ENCODE results near the gene STYK1. TPM values are rescaled to one million over a fixed set of nuclear protein-coding genes. Genes with fewer than 3 reads are reported as not detected.
A peak's percentile ranks its signal among the peaks of the same experiment; 100 is the strongest.

STYK1 gene
- total RNA-seq, 4 donors from 2014 or later: 0.50 to 1.2 TPM; not detected in 2

DNA sequence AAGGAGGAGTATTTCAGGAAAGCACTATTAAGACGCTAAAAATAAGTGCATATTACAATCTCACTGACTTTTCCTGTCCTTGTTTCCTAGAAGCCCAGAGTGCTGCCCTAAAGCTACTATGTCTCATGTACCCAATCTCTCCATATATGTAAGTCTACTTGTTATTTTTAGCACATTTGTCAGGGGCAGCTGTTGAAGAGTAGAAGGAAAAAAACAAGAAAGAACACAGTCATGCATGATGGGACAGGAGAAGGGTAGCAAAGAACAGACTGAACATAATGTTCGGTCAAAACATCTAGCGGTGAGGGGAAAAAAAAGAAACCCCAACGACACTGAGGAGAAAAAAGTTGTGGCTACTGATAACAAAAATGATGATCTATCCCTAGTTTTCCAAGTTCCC lies 35.0 kb upstream of the STYK1 start:
- intact Hi-C loops (cut with DNase I): no loop called here
- no peak for TF ChIP-seq EP300 (IDR thresholded peaks at IDR 0.05)
- Histone ChIP-seq H3K27ac (replicated peaks in 1 of 4) (no peak overlapping the region), H3K9me3 (no peaks in the 10 kb centered on the region), H3K27me3 (no peaks in the 10 kb centered on the region), H3K36me3 (peaks cover 33 to 99% (median 77%) of the 10 kb centered on the region in 4 donors), H3K4me1 (peaks cover 20 to 39% (median 29%) of the 10 kb centered on the region in 4 donors), H3K4me3 (no peak overlapping the region)
- WGBS: 84% methylated on average over 4 of the region's 4 CpGs
- no peak for DNase-seq (ENCODE audit: extremely low spot score)

DNA sequence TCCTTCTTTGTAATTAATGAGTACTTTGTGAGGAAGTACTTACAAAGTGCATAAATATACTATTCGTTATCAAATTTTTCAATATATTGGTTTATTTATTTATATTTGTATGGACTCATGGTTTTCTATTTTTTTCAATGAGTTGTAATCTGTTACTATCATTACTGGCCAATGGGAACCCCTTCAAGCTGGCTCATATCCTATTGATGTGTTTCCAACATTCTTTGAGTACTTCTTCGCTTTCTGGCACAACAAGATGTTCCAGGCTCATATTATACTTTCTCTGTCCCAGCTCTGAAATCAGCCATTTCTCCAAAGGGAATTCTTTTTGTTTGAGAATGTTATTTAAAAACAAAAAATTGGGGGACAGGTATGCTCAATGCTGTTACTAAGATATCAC lies 31.8 kb upstream of the STYK1 start:
- WGBS: 22% methylated on average over 2 of the region's 2 CpGs
- intact Hi-C loops (cut with DNase I): no loop called here
- no peaks in the 10 kb centered on the region for H3K27me3 ChIP-seq
- peaks cover 20 to 38% (median 28%) of the 10 kb centered on the region in 4 donors for H3K4me1 ChIP-seq
- H3K27ac ChIP-seq (replicated peaks in 1 of 4): peak overlapping the region; percentile 56 to 72 (median 61)
- H3K9me3 ChIP-seq: no peaks in the 10 kb centered on the region
- H3K4me3 ChIP-seq: no peak overlapping the region
- peaks cover 40 to 99% (median 77%) of the 10 kb centered on the region in 4 donors for H3K36me3 ChIP-seq
- no peak for DNase-seq (ENCODE audit: extremely low spot score)
- TF ChIP-seq EP300 (IDR thresholded peaks at IDR 0.05) (no peak), POLR2AphosphoS5 (IDR thresholded peaks at IDR 0.05) (peak in 1 of 2 donors; percentile 22)

GRCh38 chr12:10701843-10702242 lies 28.0 kb upstream of the STYK1 start:
- Histone ChIP-seq H3K27ac (replicated peaks in 1 of 4) (no peak overlapping the region), H3K4me3 (no peak overlapping the region), H3K27me3 (no peaks in the 10 kb centered on the region), H3K9me3 (no peaks in the 10 kb centered on the region), H3K4me1 (peaks cover 16 to 20% (median 20%) of the 10 kb centered on the region in 4 donors), H3K36me3 (peaks cover 54 to 98% (median 75%) of the 10 kb centered on the region in 4 donors)
- intact Hi-C loops (cut with DNase I): no loop called here
- WGBS: 87% methylated on average over 14 of the region's 14 CpGs
- DNase-seq (ENCODE audit: extremely low spot score): no peak
- TF ChIP-seq POLR2A (IDR thresholded peaks at IDR 0.05; ENCODE audit: low read depth): no peak
- TF ChIP-seq POLR2AphosphoS5 (IDR thresholded peaks at IDR 0.05): no peak
- TF ChIP-seq CTCF (IDR thresholded peaks at IDR 0.05): no peak
- TF ChIP-seq EP300 (IDR thresholded peaks at IDR 0.05): no peak

DNA sequence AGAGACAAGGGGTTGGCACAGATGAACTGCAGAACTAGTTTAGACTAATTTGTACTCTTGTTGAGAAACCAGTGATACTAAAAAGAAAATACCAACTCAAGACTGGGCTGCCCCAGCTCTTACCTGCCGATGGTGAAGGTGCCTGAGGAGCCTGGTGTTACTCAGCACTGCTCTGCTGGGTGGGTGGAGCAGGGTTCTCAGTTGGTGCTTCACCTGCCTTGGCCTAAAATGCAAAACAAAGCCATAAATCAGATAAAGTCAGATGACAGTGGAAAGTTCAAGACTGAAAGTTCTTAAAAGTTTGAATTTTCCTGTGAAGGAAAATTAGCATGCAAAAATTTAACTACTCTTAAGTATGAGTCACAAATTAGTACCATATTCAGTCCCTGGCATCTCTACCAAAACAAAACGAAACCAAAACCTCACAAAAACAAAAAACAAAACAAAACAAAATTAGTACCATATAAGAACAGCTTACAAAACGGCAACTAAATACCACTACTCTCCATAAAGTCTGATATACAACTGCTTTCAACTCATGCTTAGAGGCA lies 27.4 kb upstream of the STYK1 start:
- no peak overlapping the region for H3K4me3 ChIP-seq
- no peak for TF ChIP-seq CTCF (IDR thresholded peaks at IDR 0.05)
- TF ChIP-seq POLR2AphosphoS5 (IDR thresholded peaks at IDR 0.05): no peak
- TF ChIP-seq POLR2A (IDR thresholded peaks at IDR 0.05; ENCODE audit: low read depth): no peak
- TF ChIP-seq EP300 (IDR thresholded peaks at IDR 0.05): no peak
- H3K36me3 ChIP-seq: peaks cover 54 to 95% (median 76%) of the 10 kb centered on the region in 4 donors
- no peaks in the 10 kb centered on the region for H3K9me3 ChIP-seq
- H3K27ac ChIP-seq (replicated peaks in 1 of 4): no peak overlapping the region
- H3K27me3 ChIP-seq: no peaks in the 10 kb centered on the region
- DNase-seq (ENCODE audit: extremely low spot score): no peak
- 79% methylated on average over 3 of the region's 3 CpGs for WGBS
- H3K4me1 ChIP-seq: peaks cover 13 to 15% (median 13%) of the 10 kb centered on the region in 4 donors
- intact Hi-C loops (cut with DNase I): no loop called here

GRCh38 chr12:10700581-10700980 lies 26.7 kb upstream of the STYK1 start:
- Histone ChIP-seq H3K27me3 (no peaks in the 10 kb centered on the region), H3K9me3 (no peaks in the 10 kb centered on the region), H3K4me1 (peaks cover 7 to 9% (median 7%) of the 10 kb centered on the region in 4 donors), H3K27ac (replicated peaks in 1 of 4) (no peak overlapping the region), H3K4me3 (no peak overlapping the region), H3K36me3 (peaks cover 54 to 95% (median 78%) of the 10 kb centered on the region in 4 donors)
- intact Hi-C loops (cut with DNase I): no loop called here
- DNase-seq (ENCODE audit: extremely low spot score): no peak
- TF ChIP-seq POLR2AphosphoS5 (IDR thresholded peaks at IDR 0.05) (no peak), CTCF (IDR thresholded peaks at IDR 0.05) (no peak), EP300 (IDR thresholded peaks at IDR 0.05) (no peak), POLR2A (IDR thresholded peaks at IDR 0.05; ENCODE audit: low read depth) (no peak)
- 86% methylated on average over 3 of the region's 3 CpGs for WGBS

DNA sequence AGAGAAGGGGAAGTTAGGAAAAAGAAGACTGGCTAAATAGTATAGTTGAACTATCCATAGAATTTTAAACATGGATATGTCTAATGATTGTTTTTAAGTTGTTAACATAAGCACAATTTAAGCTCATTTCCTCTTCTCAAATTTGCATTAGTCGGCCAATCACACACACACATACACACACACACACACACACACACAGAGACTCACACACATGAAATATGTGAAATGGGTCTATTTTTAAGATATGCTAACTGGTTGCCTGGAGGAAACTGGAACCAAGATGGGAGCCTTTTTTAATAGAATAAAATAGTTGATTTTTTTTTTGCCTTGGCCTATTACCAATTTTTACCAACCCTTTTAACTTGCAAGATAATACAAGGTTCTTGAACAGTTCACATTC lies 24.0 kb upstream of the STYK1 start:
- 86% methylated on average over 1 of the region's 1 CpG for WGBS
- TF ChIP-seq POLR2A (IDR thresholded peaks at IDR 0.05; ENCODE audit: low read depth) (no peak), CTCF (IDR thresholded peaks at IDR 0.05) (no peak), EP300 (IDR thresholded peaks at IDR 0.05) (no peak), POLR2AphosphoS5 (IDR thresholded peaks at IDR 0.05) (no peak)
- H3K36me3 ChIP-seq: peaks cover 46 to 83% (median 60%) of the 10 kb centered on the region in 4 donors

More for the DNA sequence above, 24.0 kb upstream of the STYK1 start:
- no peak overlapping the region for H3K27ac ChIP-seq (replicated peaks in 1 of 4)
- intact Hi-C loops (cut with DNase I): no loop called here
- H3K4me3 ChIP-seq: no peak overlapping the region
- no peaks in the 10 kb centered on the region for H3K27me3 ChIP-seq
- no peaks in the 10 kb centered on the region for H3K4me1 ChIP-seq
- no peaks in the 10 kb centered on the region for H3K9me3 ChIP-seq
- no peak for DNase-seq (ENCODE audit: extremely low spot score)

Data from esophagus muscularis mucosa (tissue), 4 donors.